ENCODE measurements around the gene ZNF491.
"Not testable (repeated sequence)": the region's sequence is repeated elsewhere in the genome, so short reads cannot be mapped to it uniquely, and the experiment has no call there.

- not testable (repeated sequence) for TF ChIP-seq RFX5 (IDR thresholded peaks at IDR 0.05; ENCODE audit: low read depth, low read length); RAD21 (IDR thresholded peaks at IDR 0.05; ENCODE audit: low read length); MAZ (IDR thresholded peaks at IDR 0.05; ENCODE audit: borderline replicate concordance, low read depth, low read length); BHLHE40 (IDR thresholded peaks at IDR 0.05; ENCODE audit: low read depth, low read length); CTCF (conservative IDR thresholded peaks at IDR 0.05; ENCODE audit: low read depth, low read length); POLR2A (IDR thresholded peaks at IDR 0.05; ENCODE audit: low read depth, low read length); CHD1 (IDR thresholded peaks at IDR 0.05; ENCODE audit: low read depth, low read length); RCOR1 (IDR thresholded peaks at IDR 0.05; ENCODE audit: insufficient replicate concordance, low read length); SMC3 (IDR thresholded peaks at IDR 0.05; ENCODE audit: low read depth, low read length)
- TF ChIP-seq, protein P1, sequence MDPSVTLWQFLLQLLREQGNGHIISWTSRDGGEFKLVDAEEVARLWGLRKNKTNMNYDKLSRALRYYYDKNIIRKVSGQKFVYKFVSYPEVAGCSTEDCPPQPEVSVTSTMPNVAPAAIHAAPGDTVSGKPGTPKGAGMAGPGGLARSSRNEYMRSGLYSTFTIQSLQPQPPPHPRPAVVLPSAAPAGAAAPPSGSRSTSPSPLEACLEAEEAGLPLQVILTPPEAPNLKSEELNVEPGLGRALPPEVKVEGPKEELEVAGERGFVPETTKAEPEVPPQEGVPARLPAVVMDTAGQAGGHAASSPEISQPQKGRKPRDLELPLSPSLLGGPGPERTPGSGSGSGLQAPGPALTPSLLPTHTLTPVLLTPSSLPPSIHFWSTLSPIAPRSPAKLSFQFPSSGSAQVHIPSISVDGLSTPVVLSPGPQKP (IDR thresholded peaks at IDR 0.05; ENCODE audit: borderline replicate concordance, low read depth, low read length) = not testable (repeated sequence)
Observed at GRCh38 chr19:11850289-11850688, 52.0 kb downstream of the ZNF491 start.

Data from IMR-90 (cell line).